Measurements from ENCODE around the gene EML4.

EML4 gene

DNA sequence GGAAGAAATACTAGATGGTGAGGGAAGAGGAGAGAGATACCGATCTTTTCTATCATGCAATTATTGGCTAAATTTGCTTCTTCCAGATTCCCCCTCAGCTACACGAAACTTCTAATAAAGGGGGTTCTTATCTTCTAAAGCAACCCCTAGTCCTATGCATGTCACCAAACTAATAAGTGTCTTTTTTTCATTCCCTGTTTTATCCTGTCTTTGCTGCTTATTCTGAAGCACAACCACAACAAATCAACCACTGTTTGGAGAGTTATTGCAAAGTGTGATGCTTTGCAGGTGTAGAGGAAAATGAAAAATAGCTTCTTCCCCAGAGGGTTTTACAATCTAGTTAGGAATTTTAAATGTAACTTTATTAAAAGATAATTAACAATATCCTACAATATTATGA, 60.8 kb downstream of the EML4 start:
- no peak for DNase-seq

DNA sequence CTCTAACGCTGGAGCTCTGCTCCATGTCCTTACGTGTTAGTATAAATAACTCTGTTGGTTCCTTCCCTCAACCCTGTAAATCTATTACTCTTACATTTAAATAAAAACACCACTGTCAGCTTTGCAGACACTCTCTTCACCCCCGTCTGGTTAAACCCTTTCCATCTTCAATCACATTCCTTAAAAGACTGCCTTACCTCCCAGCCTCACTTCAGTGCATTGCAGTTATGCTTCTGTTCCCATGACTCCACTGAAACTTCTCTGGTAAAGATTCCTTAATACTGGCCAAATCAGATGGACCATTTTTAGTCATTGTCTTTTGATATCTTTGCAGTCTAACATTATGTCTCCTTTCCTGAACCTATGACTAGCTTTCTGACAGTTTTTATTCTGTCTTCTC, 61.7 kb downstream of the EML4 start:
- DNase-seq, result peak; percentile 17

DNA sequence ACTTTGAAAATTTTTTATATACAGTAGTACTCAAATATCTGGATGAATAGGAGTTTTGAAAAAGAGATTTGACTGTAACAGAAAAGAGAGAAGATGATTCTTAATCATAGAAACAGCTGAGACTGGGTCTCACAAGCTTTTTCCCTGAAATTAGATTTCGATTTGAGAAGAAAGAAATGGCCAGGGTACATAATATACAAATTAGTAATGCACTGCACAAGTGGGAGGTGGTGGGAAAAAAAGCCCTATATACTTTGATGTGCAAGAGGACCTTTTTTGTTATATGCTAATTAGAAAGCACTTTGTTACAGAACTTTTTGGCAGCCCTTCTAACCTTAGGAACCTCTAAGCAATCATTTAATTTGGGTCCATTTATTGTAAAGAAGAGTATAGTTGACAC, 62.9 kb downstream of the EML4 start:
- no peak for DNase-seq

DNA sequence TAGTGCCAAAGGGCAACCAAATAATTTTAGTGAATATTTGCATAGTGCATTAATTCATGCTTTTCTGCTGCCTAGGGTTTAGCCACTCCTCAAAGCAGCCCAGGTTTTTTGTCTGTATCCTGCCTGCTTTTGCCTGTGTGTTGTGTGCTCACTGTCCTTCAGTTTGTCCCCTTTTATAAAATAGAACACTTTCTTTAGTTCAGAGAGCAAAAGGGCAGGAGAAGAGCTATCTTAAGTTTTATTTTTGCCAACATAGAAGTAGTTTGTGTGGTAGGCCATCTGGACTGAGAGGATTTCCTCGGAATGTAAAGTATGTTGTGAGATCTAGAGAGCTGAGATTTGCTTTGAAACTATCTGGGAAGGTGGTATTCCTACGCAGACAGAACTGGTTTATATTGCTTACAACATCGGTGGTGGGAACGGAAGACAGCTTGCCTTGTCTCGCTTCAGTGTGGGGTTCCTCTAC, 64.9 kb downstream of the EML4 start:
- DNase-seq, result peak; percentile 77

DNA sequence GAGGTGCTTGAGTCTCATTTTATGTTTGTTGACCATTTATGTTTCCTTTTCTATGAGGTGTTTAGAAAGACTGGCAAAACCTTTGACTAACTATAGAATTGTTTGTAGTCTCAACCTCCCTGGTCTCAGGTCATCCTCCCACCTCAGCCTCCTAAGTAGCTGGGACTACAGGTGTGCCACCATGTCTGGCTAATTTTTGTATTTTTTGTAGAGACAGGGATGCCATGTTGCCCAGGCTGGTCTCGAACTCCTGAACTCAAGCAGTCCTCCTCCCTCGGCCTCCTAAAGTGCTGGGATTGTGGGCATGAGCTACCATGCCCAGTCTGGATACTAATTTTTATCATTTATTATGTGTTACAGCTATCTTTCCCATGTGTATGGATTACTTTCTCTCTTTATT, 67.8 kb downstream of the EML4 start:
- no peak for DNase-seq

DNA sequence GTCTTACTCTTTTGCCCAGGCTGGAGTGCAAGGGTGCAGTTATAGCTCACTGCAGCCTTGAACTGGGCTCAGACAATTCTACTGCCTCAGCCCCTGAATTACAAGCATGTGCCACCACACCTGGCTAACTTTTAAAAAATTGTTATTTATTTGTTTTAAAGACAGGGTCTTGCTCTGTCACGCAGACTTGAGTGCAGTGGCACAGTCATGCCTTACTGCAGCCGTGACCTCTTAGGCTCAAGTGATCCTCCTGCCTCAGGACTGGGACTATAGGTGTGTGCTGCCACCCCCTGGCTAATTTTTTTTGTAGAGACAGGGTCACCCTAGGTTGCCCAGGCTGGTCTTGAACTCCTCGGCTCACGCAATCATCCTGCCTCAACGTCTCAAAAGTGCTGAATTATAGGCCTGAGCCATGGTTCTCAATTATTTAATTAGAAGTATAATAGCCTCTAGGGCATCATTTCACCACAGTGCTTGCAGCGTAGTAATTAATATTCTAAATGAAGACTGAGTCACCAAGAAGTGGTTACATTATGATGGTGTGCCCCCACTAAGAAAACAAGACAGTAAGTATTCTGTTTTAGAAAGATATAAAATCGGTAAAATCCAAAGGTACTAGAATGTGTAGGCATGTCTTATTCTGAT, 69.6 kb downstream of the EML4 start:
- no peak for DNase-seq

DNA sequence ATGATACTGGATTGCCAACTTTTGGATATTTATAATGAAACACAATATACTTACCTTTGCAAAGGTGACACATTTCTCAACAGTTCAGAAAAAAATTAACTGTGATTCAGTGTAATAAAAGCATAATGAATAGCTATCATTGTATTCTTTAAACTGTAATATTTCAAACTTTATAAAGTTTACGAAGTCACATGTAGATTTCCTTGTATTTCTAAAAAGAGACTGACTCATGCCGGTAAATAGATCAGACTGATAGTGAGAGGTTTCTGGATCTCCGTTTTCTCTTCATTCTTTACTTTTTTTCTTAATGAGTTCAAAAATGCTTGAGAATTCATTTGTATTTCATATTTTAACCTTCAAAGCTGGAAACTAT, 70.1 kb downstream of the EML4 start:
- DNase-seq, result no peak

DNA sequence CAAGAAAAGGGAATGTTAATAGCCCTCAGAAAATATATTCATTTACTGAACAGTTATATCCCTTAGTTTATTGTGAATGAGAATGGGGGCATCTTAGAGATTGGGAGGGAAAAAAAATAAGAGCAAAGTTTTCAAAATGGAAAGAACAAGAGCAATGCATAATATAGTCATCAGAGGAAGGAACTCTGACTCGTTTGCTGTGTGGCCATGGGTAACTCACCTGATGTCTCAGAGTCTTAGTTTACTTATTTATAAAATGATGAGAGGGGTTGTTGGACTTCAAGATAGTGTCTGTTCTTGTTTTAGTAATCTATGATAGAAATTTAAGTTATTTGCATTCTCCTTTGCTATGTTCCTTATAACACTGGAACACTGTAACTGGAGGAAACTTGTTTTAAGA, 70.7 kb downstream of the EML4 start:
- no peak for DNase-seq

DNA sequence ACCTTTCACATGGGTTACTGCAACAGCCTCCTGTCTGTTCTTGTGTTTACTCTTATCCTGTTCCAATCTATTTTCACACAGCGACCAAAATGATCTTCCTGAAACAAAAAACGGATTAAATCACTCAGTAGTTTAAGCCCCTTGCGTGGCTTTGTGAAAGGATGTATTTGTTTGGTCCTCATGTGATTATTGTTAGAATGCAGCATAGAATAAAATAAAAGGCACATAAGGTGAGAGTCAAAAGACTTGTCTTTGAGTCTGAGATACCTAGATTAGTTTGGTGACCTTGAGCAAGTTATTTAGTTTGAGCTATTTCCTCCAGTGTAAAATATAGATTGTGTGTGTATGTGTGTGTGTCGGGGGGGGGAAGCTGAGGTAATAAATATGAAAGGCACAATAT, 72.4 kb downstream of the EML4 start:
- DNase-seq, result no peak

DNA sequence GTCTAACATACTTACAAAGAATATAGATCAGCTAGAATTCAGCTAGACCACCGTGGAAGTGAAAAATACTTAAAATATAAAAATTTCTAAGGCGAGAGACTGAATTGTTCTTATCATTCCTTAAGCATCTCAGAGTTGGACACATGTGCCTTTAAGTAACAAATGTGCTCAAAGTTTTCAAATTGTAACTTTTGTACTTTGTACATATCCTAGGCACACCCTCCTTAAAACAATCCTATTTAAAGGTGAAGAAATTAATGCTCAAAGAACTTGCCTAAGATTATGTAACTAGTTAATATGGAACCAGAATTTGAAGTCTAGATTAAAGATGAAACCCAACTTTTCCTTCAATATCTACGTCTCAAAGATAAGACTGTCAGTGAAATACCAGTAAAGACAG, 74.1 kb downstream of the EML4 start:
- no peak for DNase-seq

DNA sequence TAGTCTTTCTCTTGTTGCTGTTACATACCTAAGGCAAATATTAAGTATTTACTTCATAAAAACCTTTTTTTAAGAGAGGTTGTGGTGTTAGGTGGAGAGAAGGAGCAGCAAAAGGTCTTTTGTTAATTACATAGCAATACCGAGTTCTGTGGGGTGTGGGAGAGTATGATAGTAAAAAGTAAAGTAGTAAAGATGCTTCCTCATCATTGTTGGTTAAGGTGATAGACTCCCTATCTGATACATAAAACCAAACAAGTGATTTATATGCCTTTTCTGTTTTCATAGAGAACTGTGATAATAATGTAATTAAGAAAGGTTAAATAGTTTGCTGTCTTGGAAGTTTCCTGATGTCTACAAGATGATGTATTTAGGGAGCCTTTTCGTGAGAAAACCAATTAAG, 75.4 kb downstream of the EML4 start:
- DNase-seq, result no peak

DNA sequence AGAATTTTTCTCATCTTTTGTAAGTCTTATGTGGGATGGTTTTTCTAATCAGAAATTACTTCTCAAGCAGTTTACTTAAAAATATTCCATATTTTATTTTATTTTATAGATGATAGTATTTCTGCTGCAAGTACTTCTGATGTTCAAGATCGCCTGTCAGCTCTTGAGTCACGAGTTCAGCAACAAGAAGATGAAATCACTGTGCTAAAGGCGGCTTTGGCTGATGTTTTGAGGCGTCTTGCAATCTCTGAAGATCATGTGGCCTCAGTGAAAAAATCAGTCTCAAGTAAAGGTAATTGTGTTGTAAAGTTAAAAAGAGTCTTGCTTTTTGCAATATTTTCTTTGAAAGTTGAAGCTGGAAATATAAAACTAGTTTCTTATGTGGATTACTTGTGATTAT, 76.2 kb downstream of the EML4 start:
- no peak for DNase-seq

DNA sequence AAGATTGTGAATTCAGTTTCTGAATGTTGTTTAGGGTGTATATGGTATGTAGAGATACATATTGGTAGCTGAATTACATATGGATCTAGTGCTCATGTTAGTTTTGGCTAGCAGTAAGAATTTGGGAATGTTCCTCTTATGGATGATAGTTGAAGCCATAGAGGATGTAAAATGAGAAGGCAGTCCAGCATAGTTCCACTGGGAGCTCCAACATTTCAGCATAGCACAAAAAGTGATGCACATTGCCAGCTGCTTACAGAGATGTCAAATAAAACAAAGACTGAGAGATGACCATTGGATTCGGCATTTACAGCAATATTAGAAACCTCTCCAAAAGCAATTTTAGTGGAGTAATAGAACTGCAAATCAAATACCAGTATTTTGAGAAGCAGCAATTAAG, 77.4 kb downstream of the EML4 start:
- DNase-seq, result peak; percentile 19

DNA sequence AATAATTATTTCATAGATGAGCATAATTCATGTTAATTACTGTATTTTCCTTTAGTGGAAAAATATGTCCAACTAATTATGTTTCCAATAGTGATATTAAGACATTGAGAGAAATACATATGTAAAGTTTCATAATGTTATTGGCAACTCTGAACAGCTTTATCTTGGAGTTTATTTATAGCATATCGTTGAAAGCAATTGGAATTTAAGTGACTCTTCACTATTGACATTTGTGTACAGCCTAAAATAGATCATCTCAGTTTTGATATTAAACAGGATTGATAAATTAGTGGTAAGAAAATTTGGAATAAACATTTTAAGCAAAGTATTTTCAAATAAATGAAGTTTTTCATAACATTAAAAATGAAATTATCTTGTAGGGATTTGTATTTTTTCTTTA, 79.7 kb downstream of the EML4 start:
- DNase-seq, result no peak

DNA sequence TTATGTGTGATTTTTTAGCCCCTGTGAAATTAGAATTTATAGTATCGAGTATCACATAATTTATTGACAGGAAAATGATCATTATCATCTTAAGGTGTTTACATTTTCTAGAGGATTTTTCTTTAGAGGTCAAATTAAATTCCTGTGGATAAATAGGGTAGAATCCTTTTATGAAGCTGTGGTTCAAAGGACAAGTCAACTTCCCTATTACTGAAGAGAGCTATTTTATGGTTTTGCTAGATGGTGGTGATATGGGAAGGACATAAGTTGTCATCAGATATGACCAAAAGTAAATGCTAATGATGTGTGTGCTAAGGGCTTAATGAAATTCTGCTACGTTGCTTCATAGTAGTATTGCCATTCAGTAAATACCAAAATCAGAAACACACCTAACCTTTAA, 80.1 kb downstream of the EML4 start:
- DNase-seq, result no peak

DNA sequence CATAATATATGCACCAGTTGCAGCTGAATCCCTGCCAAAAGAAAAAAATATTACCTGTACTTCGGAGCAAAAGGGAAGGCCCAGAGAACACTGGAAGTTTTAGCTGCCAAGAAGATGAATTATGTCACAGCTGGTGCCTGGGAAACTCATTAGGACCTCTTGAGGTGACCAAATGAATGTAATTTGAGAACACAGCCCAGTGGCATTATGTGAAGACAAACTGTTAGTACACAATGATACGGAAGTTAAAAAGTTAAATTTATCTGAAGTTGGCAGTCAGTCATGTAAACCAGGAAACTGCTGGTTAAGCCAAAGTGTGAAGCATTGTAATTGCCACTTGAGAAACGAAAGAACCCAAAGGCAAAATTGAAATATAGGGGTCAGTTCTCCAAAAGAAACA, 80.7 kb downstream of the EML4 start:
- DNase-seq, result no peak

DNA sequence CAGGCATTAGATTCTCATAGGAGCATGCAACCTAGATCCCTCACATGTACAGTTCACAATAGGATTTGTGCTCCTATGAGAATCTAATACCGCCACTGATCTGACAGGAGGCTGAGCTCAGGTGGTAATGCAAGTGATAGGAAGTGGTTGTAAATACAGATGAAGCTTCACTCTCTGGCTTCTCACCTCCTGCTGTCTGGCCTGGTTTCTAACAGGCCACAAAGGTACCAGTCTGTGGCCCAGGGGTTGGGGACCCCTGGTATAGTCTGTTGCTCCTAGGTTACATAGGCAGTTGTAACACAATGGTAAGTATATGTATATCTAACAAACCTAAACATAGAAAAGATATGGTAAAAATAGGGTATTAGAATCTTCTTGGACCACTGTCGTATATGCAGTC, 81.8 kb downstream of the EML4 start:
- no peak for DNase-seq

DNA sequence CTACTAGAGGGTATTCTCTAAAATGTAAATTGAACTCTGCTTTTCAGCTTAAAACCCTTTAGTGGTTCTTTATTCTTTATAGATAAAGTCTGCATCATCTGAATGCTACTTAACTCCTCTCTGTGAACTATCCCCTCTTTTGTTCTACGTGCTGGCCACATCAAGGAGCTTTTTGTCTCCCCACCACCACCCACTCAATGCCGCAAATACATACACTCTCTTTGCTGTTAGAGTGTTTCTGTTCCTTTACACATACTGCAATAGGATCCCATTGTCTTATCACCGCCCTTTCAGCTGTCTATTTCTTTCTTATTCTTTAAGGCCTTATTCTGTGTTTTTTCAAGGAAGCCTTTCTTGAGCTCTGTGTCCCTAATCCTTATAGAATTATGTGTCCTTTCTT, 83.3 kb downstream of the EML4 start:
- DNase-seq, result no peak

DNA sequence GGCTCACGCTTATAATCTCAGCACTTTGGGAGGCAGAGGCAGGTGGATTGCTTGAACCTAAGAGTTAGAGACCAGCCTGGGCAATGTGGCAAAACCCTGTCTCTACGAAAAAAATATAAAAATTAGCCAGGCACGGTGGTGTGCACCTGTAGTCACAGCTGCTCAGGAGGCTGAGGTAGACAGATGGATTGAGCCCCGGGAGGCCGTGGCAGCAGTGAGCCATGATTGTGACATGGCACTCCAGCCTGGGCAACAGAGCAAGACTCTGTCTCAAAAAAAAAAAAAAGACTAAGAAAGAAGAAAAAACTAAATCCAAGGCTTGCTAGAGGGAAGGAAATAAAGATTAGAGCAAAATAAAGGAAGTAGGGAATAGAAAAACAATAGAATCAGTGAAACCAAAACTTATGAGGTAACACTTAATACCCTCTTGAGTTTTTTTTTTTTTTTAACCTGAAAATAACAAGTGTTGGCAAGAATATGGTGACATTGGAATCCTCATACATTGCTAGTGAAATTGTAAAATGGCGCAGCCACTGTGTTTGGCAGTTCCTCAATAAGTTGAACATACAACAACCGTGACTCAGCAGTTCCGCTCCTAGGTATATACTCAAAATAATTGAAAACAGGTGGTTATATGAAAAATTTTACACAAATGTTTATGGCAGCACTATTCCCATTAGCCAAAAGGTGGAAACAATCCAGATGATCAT, 85.2 kb downstream of the EML4 start:
- DNase-seq, result peak; percentile 61

DNA sequence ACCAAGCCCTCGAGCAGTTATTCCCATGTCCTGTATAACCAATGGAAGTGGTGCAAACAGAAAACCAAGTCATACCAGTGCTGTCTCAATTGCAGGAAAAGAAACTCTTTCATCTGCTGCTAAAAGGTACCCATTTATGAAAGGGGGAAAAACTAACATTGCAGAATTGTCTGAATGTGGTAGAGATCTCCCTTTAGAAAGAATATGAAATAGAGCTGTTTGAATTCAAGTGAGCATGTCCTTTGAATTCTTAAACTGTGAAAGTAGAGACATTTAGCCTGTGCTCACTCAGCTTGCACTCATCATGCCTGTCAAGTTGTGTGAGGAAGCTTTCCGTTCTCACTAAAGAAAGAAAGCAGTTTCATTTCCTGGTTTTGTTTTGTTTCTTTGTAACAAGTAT, 87.4 kb downstream of the EML4 start:
- DNase-seq, result no peak

DNA sequence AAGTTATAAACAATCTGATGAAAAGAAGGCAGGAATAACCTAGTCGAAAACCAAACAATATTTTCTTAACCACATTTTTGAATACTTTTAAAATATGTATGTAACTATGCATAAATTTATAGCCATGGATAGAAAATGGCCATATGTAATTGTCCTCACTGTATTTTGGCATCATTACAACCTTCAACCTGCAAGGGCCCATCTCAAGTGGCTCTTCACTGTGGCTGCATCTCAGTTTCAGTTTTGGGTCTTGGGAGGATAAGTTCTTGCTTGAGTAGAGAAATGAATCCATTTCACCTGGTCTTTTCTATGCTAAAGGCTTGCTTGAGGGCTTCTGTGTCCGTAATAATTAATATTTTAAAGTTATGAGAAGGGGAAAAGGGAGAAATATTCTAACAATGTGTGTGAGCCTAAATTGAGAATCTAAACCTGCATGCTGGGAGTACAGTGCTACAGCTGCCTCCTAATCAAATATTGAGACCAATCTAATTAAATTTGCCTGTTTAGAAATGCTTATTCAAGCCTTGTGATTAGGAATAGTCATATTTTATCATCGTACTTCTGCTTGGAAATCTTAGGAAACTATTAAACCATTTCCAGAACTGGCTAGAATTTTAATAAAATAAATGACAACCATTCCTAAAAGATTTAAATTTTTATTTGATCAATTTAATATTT, 92.5 kb downstream of the EML4 start:
- no peak for DNase-seq

DNA sequence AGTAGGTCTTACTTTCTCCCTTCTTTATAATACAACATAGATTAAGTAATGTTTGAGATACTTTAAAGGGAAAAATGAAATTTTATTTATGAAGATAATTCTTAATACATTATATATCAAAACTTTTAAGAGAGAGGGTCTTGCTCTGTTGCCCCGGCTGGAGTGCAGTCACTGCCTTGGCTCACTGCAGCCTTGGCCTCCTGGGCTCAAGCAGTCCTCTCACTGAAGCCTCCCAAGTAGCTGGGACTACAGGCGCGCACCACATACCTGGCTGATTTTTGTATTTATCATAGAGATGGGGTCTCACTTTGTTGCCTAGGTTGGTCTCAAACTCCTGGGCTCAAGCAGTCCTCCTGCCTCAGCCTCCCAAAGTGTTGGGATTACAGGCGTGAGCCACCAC, 97.1 kb downstream of the EML4 start:
- DNase-seq, result no peak

DNA sequence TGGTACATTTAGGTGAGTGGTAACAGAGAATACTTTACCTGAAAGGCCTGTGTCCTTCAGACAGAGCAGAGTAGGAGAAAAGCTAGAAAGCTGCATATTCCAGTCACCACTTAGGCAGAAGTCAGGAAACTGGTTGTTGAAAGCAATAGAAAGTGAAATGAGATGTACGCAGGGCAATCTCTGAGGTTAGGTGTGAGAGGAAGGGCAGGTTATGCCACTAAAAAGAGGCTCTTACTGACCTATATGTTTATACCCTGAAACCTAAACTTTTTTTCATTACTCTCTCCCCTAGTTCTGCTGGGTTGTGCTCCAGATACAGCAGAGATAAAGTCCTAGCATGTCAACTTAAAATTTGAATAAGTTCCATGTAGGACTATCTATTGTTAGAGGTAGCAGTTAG, 98.4 kb downstream of the EML4 start:
- no peak for DNase-seq

DNA sequence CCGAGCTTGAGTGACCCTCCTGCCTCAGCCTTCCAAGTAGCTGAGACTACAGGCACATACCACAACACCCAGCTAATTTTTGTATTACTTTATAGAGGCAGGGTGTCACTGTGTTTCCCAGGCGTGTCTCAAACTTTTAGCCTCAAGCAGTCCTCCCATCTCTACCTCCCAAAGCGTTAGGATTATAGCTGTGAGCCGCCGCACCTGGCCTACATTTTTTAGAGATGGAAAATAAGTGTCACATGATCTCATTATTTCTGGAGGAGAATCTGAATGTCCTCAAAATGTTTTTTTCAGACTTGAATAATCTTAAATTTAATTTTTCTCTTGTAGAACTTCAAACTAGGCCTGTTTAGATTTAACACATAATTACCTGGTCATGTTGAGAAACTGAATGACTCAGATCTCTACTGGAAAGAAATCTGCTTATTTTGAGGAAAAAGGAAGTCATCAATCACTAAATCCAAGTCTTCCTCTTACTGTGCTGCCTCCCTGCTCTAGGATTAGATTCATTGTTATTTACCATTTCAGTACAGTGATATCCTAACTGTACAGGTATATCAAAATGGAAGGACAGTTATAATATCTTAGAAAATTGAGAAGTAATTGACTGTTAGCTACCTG, 99.5 kb downstream of the EML4 start:
- no peak for DNase-seq

Data from fibroblast of upper back skin (primary cell).